H9 (cell line): ENCODE measurements around the gene IFT80. TPM values are rescaled to one million over a fixed set of nuclear protein-coding genes. Genes with fewer than 3 reads are reported as not detected.

Experiments
- DNase-seq: peaks from one replicate; pipeline ENCODE4 v3.0.0-alpha.2; 2017
- H2AFZ ChIP-seq: one replicate; pipeline ENCODE4 v1.6.1; 2013; ENCODE audit warnings: mild to moderate bottlenecking, low read length, control low read depth, moderate library complexity
- H2AK5ac ChIP-seq: 2 replicates; pipeline ENCODE4 v1.6.1; 2013; ENCODE audit warnings: low read length, control low read depth, mixed read lengths; ENCODE audit not compliant: insufficient read length
- H2BK120ac ChIP-seq: one replicate; pipeline ENCODE4 v1.6.1; 2013; ENCODE audit warnings: low read depth, mild to moderate bottlenecking, low read length, control low read depth, inconsistent platforms; ENCODE audit not compliant: poor library complexity, severe bottlenecking
- H2BK12ac ChIP-seq: 2 replicates; pipeline ENCODE4 v1.6.1; 2013; ENCODE audit warnings: low read length, control low read depth, mixed read lengths, low read depth; ENCODE audit not compliant: insufficient read length
- H2BK15ac ChIP-seq: 2 replicates; pipeline ENCODE4 v1.6.1; 2013; ENCODE audit warnings: low read depth, low read length, control low read depth
- H2BK20ac ChIP-seq: one replicate; pipeline ENCODE4 v1.6.1; 2013; ENCODE audit warnings: low read depth, mild to moderate bottlenecking, low read length, control low read depth, inconsistent platforms; ENCODE audit not compliant: poor library complexity, severe bottlenecking
- H2BK5ac ChIP-seq: 2 replicates; pipeline ENCODE4 v1.6.1; 2013; ENCODE audit warnings: low read length, control low read depth, mixed read lengths; ENCODE audit not compliant: insufficient read length
- H3K14ac ChIP-seq: 2 replicates; pipeline ENCODE4 v1.6.1; 2013; ENCODE audit warnings: low read length, control low read depth; ENCODE audit not compliant: insufficient read depth
- H3K18ac ChIP-seq: 2 replicates; pipeline ENCODE4 v1.6.1; 2013; ENCODE audit warnings: low read depth, mild to moderate bottlenecking, mixed read lengths, low read length, control low read depth; ENCODE audit not compliant: insufficient read length
- H3K23ac ChIP-seq: 2 replicates; pipeline ENCODE4 v1.6.1; 2013; ENCODE audit warnings: low read length, control low read depth, mixed read lengths, low read depth; ENCODE audit not compliant: insufficient read length
- H3K23me2 ChIP-seq: 2 replicates; pipeline ENCODE4 v1.6.1; 2013; ENCODE audit warnings: low read depth, mild to moderate bottlenecking, mixed read lengths, low read length, control low read depth; ENCODE audit not compliant: insufficient read length, poor library complexity, severe bottlenecking
- H3K27ac ChIP-seq: 2 replicates; pipeline ENCODE4 v1.5.1; 2013; ENCODE audit warnings: low read length, control low read depth, mixed read lengths, low read depth; ENCODE audit not compliant: insufficient read length
- H3K27me3 ChIP-seq: 2 replicates; pipeline ENCODE4 v1.6.1; 2013; ENCODE audit warnings: low read length, control low read depth, inconsistent platforms; ENCODE audit not compliant: insufficient read depth
- H3K4ac ChIP-seq: 2 replicates; pipeline ENCODE4 v1.6.1; 2013; ENCODE audit warnings: low read depth, mild to moderate bottlenecking, control low read depth, inconsistent platforms, low read length, moderate library complexity
- H3K4me1 ChIP-seq: 2 replicates; pipeline ENCODE4 v1.6.1; 2013; ENCODE audit warnings: low read length, control low read depth, inconsistent platforms; ENCODE audit not compliant: insufficient read depth
- H3K4me2 ChIP-seq: 2 replicates; pipeline ENCODE4 v1.6.1; 2013; ENCODE audit warnings: low read length, control low read depth, mixed read lengths; ENCODE audit not compliant: insufficient read length, insufficient read depth
- H3K56ac ChIP-seq: 2 replicates; pipeline ENCODE4 v1.6.1; 2013; ENCODE audit warnings: low read depth, mild to moderate bottlenecking, mixed read lengths, low read length, control low read depth; ENCODE audit not compliant: insufficient read length
- H3K79me1 ChIP-seq: 2 replicates; pipeline ENCODE4 v1.6.1; 2013; ENCODE audit warnings: low read depth, mild to moderate bottlenecking, moderate library complexity, low read length, control low read depth, inconsistent platforms; ENCODE audit not compliant: insufficient read depth, poor library complexity, severe bottlenecking
- H3K79me2 ChIP-seq: 2 replicates; pipeline ENCODE4 v1.6.1; 2013; ENCODE audit warnings: low read length, control low read depth, inconsistent platforms; ENCODE audit not compliant: insufficient read depth
- H3K9ac ChIP-seq: 2 replicates; pipeline ENCODE4 v1.6.1; 2013; ENCODE audit warnings: low read length, control low read depth, mixed read lengths; ENCODE audit not compliant: insufficient read length; ENCODE audit errors: extremely low read depth
- H3K9me3 ChIP-seq: one replicate; pipeline ENCODE4 v1.6.1; 2013; ENCODE audit warnings: low read depth, low read length, inconsistent platforms; ENCODE audit not compliant: control insufficient read depth
- H3T11ph ChIP-seq: one replicate; pipeline ENCODE4 v1.6.1; 2013; ENCODE audit warnings: mild to moderate bottlenecking, low read length, control low read depth, inconsistent platforms
- H4K20me1 ChIP-seq: one replicate; pipeline ENCODE4 v1.6.1; 2013; ENCODE audit not compliant: control insufficient read depth, insufficient read length, insufficient read depth
- H4K5ac ChIP-seq: 2 replicates; pipeline ENCODE4 v1.6.1; 2013; ENCODE audit warnings: low read depth, mild to moderate bottlenecking, mixed read lengths, low read length, control low read depth; ENCODE audit not compliant: insufficient read length
- H4K8ac ChIP-seq: replicated peaks from 2 replicates; pipeline ENCODE4 v1.6.1; 2013; ENCODE audit warnings: low read length, control low read depth, mixed read lengths, low read depth; ENCODE audit not compliant: insufficient read length
- H4K91ac ChIP-seq: 2 replicates; pipeline ENCODE4 v1.6.1; 2013; ENCODE audit warnings: low read depth, mild to moderate bottlenecking, moderate library complexity, mixed read lengths, low read length, control low read depth; ENCODE audit not compliant: insufficient read length
- H3K27ac Mint-ChIP-seq, 3 experiments: 2 replicates in 2 of 3; 3 replicates in 1 of 3; pipeline ENCODE4 v1.8.0; 2020 to 2021; ENCODE audit warnings: mixed read lengths in 3 of 3, mild to moderate bottlenecking in 1 of 3, moderate library complexity in 1 of 3
- H3K27me3 Mint-ChIP-seq: 2 replicates; pipeline ENCODE4 v1.8.0; 2021; ENCODE audit warnings: low read depth, mild to moderate bottlenecking, moderate library complexity, mixed read lengths
- H3K36me3 Mint-ChIP-seq, 3 experiments: 2 replicates in 2 of 3; 3 replicates in 1 of 3; pipeline ENCODE4 v1.8.0; 2020 to 2021; ENCODE audit warnings: low read depth in 3 of 3, mixed read lengths in 3 of 3; ENCODE audit not compliant: insufficient read depth in 1 of 3
- H3K4me1 Mint-ChIP-seq, 2 experiments: 2 replicates each; pipeline ENCODE4 v1.8.0; 2020; ENCODE audit warnings: mixed read lengths in 2 of 2
- H3K4me3 Mint-ChIP-seq, 2 experiments: 2 replicates in 1 of 2; 3 replicates in 1 of 2; pipeline ENCODE4 v1.8.0; 2020 to 2021; ENCODE audit warnings: mild to moderate bottlenecking in 2 of 2, mixed read lengths in 2 of 2, moderate library complexity in 1 of 2
- H3K9me3 Mint-ChIP-seq, 2 experiments: 2 replicates in 1 of 2; 3 replicates in 1 of 2; pipeline ENCODE4 v1.8.0; 2020; ENCODE audit warnings: mild to moderate bottlenecking in 2 of 2, mixed read lengths in 2 of 2, moderate library complexity in 1 of 2
- CTCF ChIP-seq: fragments of 200-600 bp; sonication (generic); conservative IDR thresholded peaks from 3 replicates; pipeline ENCODE4 v1.8.0; 2021; ENCODE audit warnings: antibody characterized with exemption, mild to moderate bottlenecking
- WGBS: extraction: QIAGEN DNeasy Blood & Tissue Kit; methylation state at CpG from one replicate; pipeline ENCODE4 v1.1.7; 2013; ENCODE audit warnings: missing lambda C conversion rate, low lambda C conversion rate, mixed read lengths; ENCODE audit not compliant: insufficient read length; ENCODE audit errors: extremely low coverage; 5-methylcytosine and 5-hydroxymethylcytosine counted together
- total RNA-seq: library from RNA; stranded (reverse); gene quantifications from 2 replicates; pipeline ENCODE4 v1.2.1, GENCODE V29; 2021

IFT80 gene
- total RNA-seq, 1 experiment from 2014 or later = 29.0 TPM

- no CpG with 5 or more reads among the region's 2 CpGs for WGBS
- Histone ChIP-seq H3K27ac (no peak overlapping the region), H3K14ac (no peak overlapping the region), H2BK5ac (no peak overlapping the region), H3K56ac (no peak overlapping the region), H3K27me3 (no peaks in the 10 kb centered on the region), H4K5ac (no peak overlapping the region), H3K79me1 (no peaks in the 10 kb centered on the region), H2BK20ac (no peak overlapping the region), H2AK5ac (no peak overlapping the region), H3K4me1 (no peaks in the 10 kb centered on the region), H3K18ac (no peak overlapping the region), H3K4ac (no peak overlapping the region), H3K9ac (no peak overlapping the region), H4K91ac (no peak overlapping the region), H3K79me2 (no peaks in the 10 kb centered on the region), H2BK15ac (no peak overlapping the region), H3K23me2 (no peaks in the 10 kb centered on the region), H2BK120ac (no peak overlapping the region), H3K4me2 (no peak overlapping the region), H4K8ac (no peak overlapping the region), H2BK12ac (no peak overlapping the region), H2AFZ (no peak overlapping the region), H3T11ph (no peak overlapping the region), H3K23ac (no peak overlapping the region), H4K20me1 (no peaks in the 10 kb centered on the region), H3K9me3 (no peaks in the 10 kb centered on the region)
- Mint-ChIP-seq H3K4me3 (no peak overlapping the region), H3K4me1 (no peaks in the 10 kb centered on the region), H3K27me3 (no peaks in the 10 kb centered on the region), H3K36me3 (no peaks in the 10 kb centered on the region), H3K9me3 (no peaks in the 10 kb centered on the region), H3K27ac (peak overlapping the region in 1 of 3 experiments; percentile 21; a peak in 1 of 7 replicates)
- no peak for TF ChIP-seq CTCF
- no peak for DNase-seq
Observed at GRCh38 chr3:160346511-160346910, 52.5 kb downstream of the IFT80 start.
